OCI-LY7 (cell line): ENCODE results near the gene MXD4. TPM values are rescaled to one million over a fixed set of nuclear protein-coding genes. Genes with fewer than 3 reads are reported as not detected.

Experiments
- BruUV-seq: library from RNA; stranded (reverse); fragments of 400-500 nt; replicated peaks from 2 replicates; lab custom pipeline; 2021; lab: Mats Ljungman, UMichigan
- CTCF ChIA-PET: fragments of 300-600 bp; sonication (Branson Sonifier 250); formaldehyde crosslinking; loops from one replicate; lab custom pipeline; 2022; ENCODE audit warnings: antibody characterized with exemption; ENCODE audit not compliant: unreplicated experiment; lab: Charles Lee
- POLR2A ChIA-PET: fragments of 300-600 bp; sonication (Branson Sonifier 250); formaldehyde crosslinking; loops from one replicate; lab custom pipeline; 2022; ENCODE audit warnings: antibody characterized with exemption; lab: Charles Lee
- DNase-seq: peaks from one replicate; pipeline ENCODE4 v3.0.0-alpha.2; 2015; ENCODE audit warnings: low spot score
- H2AFZ ChIP-seq: fragments of 200-600 bp; sonication (generic), shearing (Covaris generic); 2 replicates; pipeline ENCODE4 v1.6.1; 2014; ENCODE audit warnings: mild to moderate bottlenecking, antibody characterized with exemption, low read length, moderate library complexity
- H3K27ac ChIP-seq: fragments of 200-600 bp; sonication (generic); 2 replicates; pipeline ENCODE4 v1.5.1; 2014; ENCODE audit warnings: mixed run types, low read depth, mild to moderate bottlenecking, moderate library complexity, low read length, inconsistent platforms; ENCODE audit not compliant: poor library complexity, severe bottlenecking
- H3K36me3 ChIP-seq: fragments of 200-600 bp; sonication (generic); 2 replicates; pipeline ENCODE4 v1.6.1; 2014; ENCODE audit warnings: mild to moderate bottlenecking, antibody characterized with exemption, low read length, moderate library complexity, mixed read lengths; ENCODE audit not compliant: insufficient read depth
- H3K4me1 ChIP-seq: fragments of 200-600 bp; sonication (generic); 2 replicates; pipeline ENCODE4 v1.5.1; 2014; ENCODE audit warnings: mild to moderate bottlenecking, low read length; ENCODE audit not compliant: insufficient read depth, poor library complexity, severe bottlenecking
- H3K4me2 ChIP-seq: fragments of 200-600 bp; sonication (generic); 2 replicates; pipeline ENCODE4 v1.6.1; 2014; ENCODE audit warnings: mild to moderate bottlenecking, low read length
- H3K4me3 ChIP-seq: fragments of 200-600 bp; sonication (generic); 2 replicates; pipeline ENCODE4 v1.5.1; 2014; ENCODE audit warnings: mild to moderate bottlenecking, low read depth, low read length; ENCODE audit not compliant: poor library complexity, severe bottlenecking
- H3K79me2 ChIP-seq: fragments of 200-600 bp; sonication (generic); 2 replicates; pipeline ENCODE4 v1.6.1; 2016; ENCODE audit warnings: low read depth, mild to moderate bottlenecking, low read length, moderate library complexity, mixed read lengths; ENCODE audit not compliant: insufficient read depth
- H3K9me2 ChIP-seq: fragments of 200-600 bp; sonication (generic); 2 replicates; pipeline ENCODE4 v1.6.1; 2016; ENCODE audit warnings: mild to moderate bottlenecking, low read length, mixed read lengths; ENCODE audit not compliant: insufficient read depth
- H3K9me3 ChIP-seq: fragments of 200-600 bp; sonication (generic); 2 replicates; pipeline ENCODE4 v1.6.1; 2014; ENCODE audit warnings: mild to moderate bottlenecking, mixed run types, low read length, mixed read lengths
- H4K20me1 ChIP-seq: fragments of 200-600 bp; sonication (generic); 2 replicates; pipeline ENCODE4 v1.6.1; 2014; ENCODE audit warnings: mild to moderate bottlenecking, antibody characterized with exemption, low read length, moderate library complexity, mixed read lengths; ENCODE audit not compliant: insufficient read depth
- CTCF ChIP-seq: fragments of 200-600 bp; sonication (generic); conservative IDR thresholded peaks from 2 replicates; pipeline ENCODE4 v1.5.1; 2014; ENCODE audit warnings: mild to moderate bottlenecking, antibody characterized with exemption, low read length, moderate library complexity, mixed read lengths
- EZH2phosphoT487 ChIP-seq: fragments of 200-600 bp; sonication (generic); IDR thresholded peaks from 2 replicates; pipeline ENCODE4 v1.6.1; 2018; ENCODE audit warnings: low read depth, borderline replicate concordance, mild to moderate bottlenecking, mixed run types, antibody characterized with exemption, low read length, moderate library complexity, mixed read lengths
- intact Hi-C: fragments of 100-400 bp; cut with micrococcal nuclease; formaldehyde crosslinking; loops from one replicate; pipeline ENCODE4 v1.10.0; 2022; ENCODE audit not compliant: unreplicated experiment
- total RNA-seq, 2 experiments: library from RNA; depleted of rRNA in 1 of 2; stranded (reverse); fragments of >200 nt in 1 of 2; shearing (Covaris generic) in 1 of 2; gene quantifications; 2 replicates each; pipeline ENCODE4 v1.2.3, GENCODE V29; 2014 to 2022

MXD4 gene
- total RNA-seq, 2 experiments from 2014 or later: 3.0 to 11.6 TPM

GRCh38 chr4:2246384-2247127 is 15.4 kb downstream of the MXD4 start:
- Histone ChIP-seq H3K4me3 (no peak overlapping the region), H2AFZ (no peak overlapping the region), H3K79me2 (no peaks in the 10 kb centered on the region; the same call in 1 of the 2 replicates), H3K4me1 (peaks cover 19% of the 10 kb centered on the region), H3K9me3 (no peaks in the 10 kb centered on the region), H3K27ac (no peak overlapping the region), H3K4me2 (no peak overlapping the region), H3K9me2 (no peaks in the 10 kb centered on the region), H3K36me3 (no peaks in the 10 kb centered on the region), H4K20me1 (no peaks in the 10 kb centered on the region; the same call in 1 of the 2 replicates)
- intact Hi-C loops: no loop called here
- no peak for TF ChIP-seq EZH2phosphoT487
- TF ChIP-seq CTCF: no peak
- no peak for DNase-seq
- CTCF ChIA-PET: no interaction called here
- BruUV-seq: no TSS peak
- POLR2A ChIA-PET: no interaction called here

GRCh38 chr4:2245787-2246275 is 16.1 kb downstream of the MXD4 start:
- Histone ChIP-seq H3K27ac (no peak overlapping the region), H3K9me3 (no peaks in the 10 kb centered on the region), H3K4me3 (no peak overlapping the region), H3K36me3 (no peaks in the 10 kb centered on the region), H4K20me1 (peaks cover 5% of the 10 kb centered on the region; the same call in 1 of the 2 replicates), H3K9me2 (no peaks in the 10 kb centered on the region), H3K4me2 (no peak overlapping the region), H3K79me2 (peaks cover 7% of the 10 kb centered on the region), H3K4me1 (peaks cover 19% of the 10 kb centered on the region), H2AFZ (no peak overlapping the region)
- DNase-seq: no peak
- ChIA-PET POLR2A (no interaction called here), CTCF (no interaction called here)
- intact Hi-C loops: no loop called here
- BruUV-seq: no TSS peak
- TF ChIP-seq EZH2phosphoT487 (no peak), CTCF (no peak)
